Measurements from ENCODE around the gene SLC9A9. TPM values are rescaled to one million over a fixed set of nuclear protein-coding genes. Genes with fewer than 3 reads are reported as not detected.
A peak's percentile ranks its signal among the peaks of the same experiment; 100 is the strongest.

SLC9A9 gene
- total and polyA plus RNA-seq, 12 donors: 1.3 to 8.4 (median 3.0) TPM

DNA sequence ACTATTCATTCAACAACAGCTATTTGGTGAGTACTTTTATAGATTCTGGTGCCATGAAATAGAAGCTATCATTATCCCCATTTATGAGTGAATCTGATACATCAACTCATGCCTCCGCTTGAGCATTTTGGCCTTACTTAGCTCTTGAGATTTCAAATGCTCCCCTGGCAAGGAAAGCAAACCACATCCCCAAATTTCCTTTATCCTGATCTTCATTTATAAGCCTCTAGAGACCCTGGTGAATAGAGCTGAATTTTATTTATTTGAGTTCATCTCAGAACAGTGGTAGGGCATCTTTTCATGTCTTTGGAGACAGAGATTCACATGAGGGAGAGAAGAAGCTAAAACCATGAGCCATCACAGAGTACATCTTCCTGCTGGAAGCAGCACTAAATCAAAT, 317.2 kb downstream of the SLC9A9 start:
- Histone ChIP-seq H3K27ac (no peak overlapping the region), H3K36me3 (no peaks in the 10 kb centered on the region), H3K4me3 (no peak overlapping the region), H3K9me3 (no peaks in the 10 kb centered on the region), H3K27me3 (no peaks in the 10 kb centered on the region), H3K4me1 (peaks cover 0 to 20% (median 3%) of the 10 kb centered on the region in 9 donors)
- WGBS, 2 donors: 87 to 100% methylated on average over 1 of the region's 1 CpG
- DNase-seq (no peak), ATAC-seq (no peak)
- intact Hi-C loops (cut with DNase I): no loop called here
- TF ChIP-seq, protein P1, sequence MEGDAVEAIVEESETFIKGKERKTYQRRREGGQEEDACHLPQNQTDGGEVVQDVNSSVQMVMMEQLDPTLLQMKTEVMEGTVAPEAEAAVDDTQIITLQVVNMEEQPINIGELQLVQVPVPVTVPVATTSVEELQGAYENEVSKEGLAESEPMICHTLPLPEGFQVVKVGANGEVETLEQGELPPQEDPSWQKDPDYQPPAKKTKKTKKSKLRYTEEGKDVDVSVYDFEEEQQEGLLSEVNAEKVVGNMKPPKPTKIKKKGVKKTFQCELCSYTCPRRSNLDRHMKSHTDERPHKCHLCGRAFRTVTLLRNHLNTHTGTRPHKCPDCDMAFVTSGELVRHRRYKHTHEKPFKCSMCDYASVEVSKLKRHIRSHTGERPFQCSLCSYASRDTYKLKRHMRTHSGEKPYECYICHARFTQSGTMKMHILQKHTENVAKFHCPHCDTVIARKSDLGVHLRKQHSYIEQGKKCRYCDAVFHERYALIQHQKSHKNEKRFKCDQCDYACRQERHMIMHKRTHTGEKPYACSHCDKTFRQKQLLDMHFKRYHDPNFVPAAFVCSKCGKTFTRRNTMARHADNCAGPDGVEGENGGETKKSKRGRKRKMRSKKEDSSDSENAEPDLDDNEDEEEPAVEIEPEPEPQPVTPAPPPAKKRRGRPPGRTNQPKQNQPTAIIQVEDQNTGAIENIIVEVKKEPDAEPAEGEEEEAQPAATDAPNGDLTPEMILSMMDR (IDR thresholded peaks at IDR 0.05): no peak

DNA sequence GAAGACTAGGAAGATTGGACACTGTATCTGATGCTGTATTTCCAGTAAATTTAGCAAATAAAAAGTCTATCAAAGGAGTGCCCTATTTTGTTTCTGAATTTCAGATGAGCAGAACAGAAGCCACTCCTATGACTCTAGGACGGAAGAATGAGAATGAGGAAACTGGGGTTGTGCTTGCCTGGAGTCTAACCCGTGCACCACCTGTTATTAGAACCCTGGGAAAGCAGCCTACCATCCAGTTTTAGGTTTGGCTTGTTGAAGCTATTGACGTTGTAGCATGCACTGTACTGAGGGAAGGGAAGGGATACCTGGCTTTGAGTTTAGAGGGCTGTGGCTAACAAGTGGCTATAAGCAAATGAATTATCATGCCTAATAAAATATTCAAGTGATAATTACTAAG, 318.5 kb downstream of the SLC9A9 start:
- intact Hi-C loops (cut with DNase I): no loop called here
- WGBS, 2 donors: 82% methylated on average over 3 of the region's 3 CpGs
- peak in 1 of 8 donors; percentile 19 for ATAC-seq

DNA sequence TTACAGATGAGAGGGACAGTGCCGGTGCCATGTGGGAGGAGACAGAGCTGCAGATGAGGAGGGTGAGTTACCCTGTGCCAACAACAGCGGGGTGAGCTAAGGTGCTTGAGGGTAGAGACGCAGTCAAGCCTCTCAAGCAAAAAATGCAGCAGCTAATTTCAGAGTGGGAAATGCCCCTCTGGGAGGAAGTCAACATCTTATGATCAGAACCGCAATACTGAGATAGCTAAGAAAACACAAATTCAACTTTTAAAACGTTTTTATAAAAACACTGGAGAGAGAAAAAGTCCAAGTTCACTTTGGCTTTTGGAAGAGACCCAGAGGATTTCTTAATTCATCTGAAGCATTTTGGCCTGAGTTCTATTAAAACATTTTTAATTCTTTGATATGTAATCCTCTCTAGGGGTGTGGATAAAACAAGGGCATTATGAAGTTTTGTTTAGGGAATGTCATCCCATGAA, 319.2 kb downstream of the SLC9A9 start:
- DNase-seq: peak in 1 of 2 donors; percentile 13
- H3K9me3 ChIP-seq: peaks cover 0 to 4% (median 0%) of the 10 kb centered on the region in 11 donors
- no peak overlapping the region for H3K4me3 ChIP-seq
- TF ChIP-seq, protein P1 (IDR thresholded peaks at IDR 0.05): no peak
- H3K27ac ChIP-seq: peak overlapping the region in 1 of 10 donors; percentile 39
- peak in 3 of 8 donors; percentile 42 to 62 (median 50) for ATAC-seq
- 46 to 47% methylated on average over 5 of the region's 5 CpGs for WGBS, 2 donors
- H3K27me3 ChIP-seq: no peaks in the 10 kb centered on the region
- H3K4me1 ChIP-seq: peaks cover 0 to 15% (median 0%) of the 10 kb centered on the region in 9 donors
- intact Hi-C loops (cut with DNase I): no loop called here
- no peaks in the 10 kb centered on the region for H3K36me3 ChIP-seq

More for the DNA sequence above, 318.5 kb downstream of the SLC9A9 start:
- no peak overlapping the region for H3K4me3 ChIP-seq
- peaks cover 0 to 15% (median 0%) of the 10 kb centered on the region in 9 donors for H3K4me1 ChIP-seq
- TF ChIP-seq, protein P1 (IDR thresholded peaks at IDR 0.05): no peak
- H3K36me3 ChIP-seq: no peaks in the 10 kb centered on the region
- DNase-seq: no peak
- H3K9me3 ChIP-seq: peaks cover 0 to under 1% (median 0%) of the 10 kb centered on the region in 11 donors
- H3K27me3 ChIP-seq: no peaks in the 10 kb centered on the region
- H3K27ac ChIP-seq: no peak overlapping the region

DNA sequence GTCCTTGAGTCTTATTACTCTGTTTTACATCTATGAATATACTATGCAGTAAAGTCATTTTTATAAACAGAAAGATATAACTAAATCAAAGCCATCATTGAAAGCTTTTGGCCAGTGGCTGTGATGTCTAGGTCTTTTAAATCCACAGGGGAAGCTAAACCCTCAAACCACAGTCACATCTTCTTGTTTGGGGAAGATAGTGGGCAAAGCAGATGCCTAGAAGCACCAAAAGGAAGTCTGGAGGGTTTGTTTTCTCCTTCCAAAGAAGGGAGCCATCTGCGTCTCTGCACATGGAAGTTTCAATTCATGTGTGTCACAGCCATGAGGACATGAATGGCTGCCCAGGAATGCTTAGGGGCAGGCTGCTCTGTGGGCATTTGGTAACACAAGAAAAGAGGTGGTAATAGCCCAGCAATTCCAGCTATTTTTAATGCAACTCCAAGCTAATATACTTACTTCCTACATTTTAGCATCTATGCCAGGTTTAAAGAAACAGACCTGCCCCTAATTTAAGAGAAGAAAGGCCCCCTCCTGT, 322.2 kb downstream of the SLC9A9 start:
- WGBS, 2 donors: 70 to 80% methylated on average over 1 of the region's 1 CpG

More for the DNA sequence above, 322.2 kb downstream of the SLC9A9 start:
- DNase-seq (no peak), ATAC-seq (no peak)
- Histone ChIP-seq H3K27ac (no peak overlapping the region), H3K4me1 (peaks cover 0 to 15% (median 0%) of the 10 kb centered on the region in 9 donors), H3K9me3 (peaks cover 0 to 4% (median 0%) of the 10 kb centered on the region in 11 donors), H3K27me3 (no peaks in the 10 kb centered on the region), H3K4me3 (no peak overlapping the region), H3K36me3 (no peaks in the 10 kb centered on the region)
- TF ChIP-seq, protein P1 (IDR thresholded peaks at IDR 0.05): no peak
- intact Hi-C loops (cut with DNase I): no loop called here

Measured in heart right ventricle (tissue), 16 donors.